A673 (cell line): ENCODE measurements around the gene TES.

Source experiments
- CTCF ChIP-seq: fragments of 300-800, 200-600 bp; sonication (generic); conservative IDR thresholded peaks from 2 replicates; pipeline ENCODE4 v1.5.1; 2017; ENCODE audit warnings: low read depth, mild to moderate bottlenecking, antibody characterized with exemption, low read length, moderate library complexity, mixed read lengths
- EZH2 ChIP-seq: fragments of 200-600 bp; sonication (generic); IDR thresholded peaks from 2 replicates; pipeline ENCODE4 v1.6.1; 2017; ENCODE audit warnings: borderline replicate concordance, low read depth, mild to moderate bottlenecking, mixed read lengths, antibody characterized with exemption, low read length; ENCODE audit not compliant: poor library complexity, severe bottlenecking

GRCh38 chr7:116219834-116220233 lies 9.5 kb downstream of the TES start:
- TF ChIP-seq CTCF (no peak), EZH2 (no peak)
